H54 (cell line): Measurements from ENCODE around the gene EN1.

Experiments
- DNase-seq: peaks from one replicate; pipeline ENCODE4 v3.0.0; 2011; ENCODE audit warnings: low spot score, mixed read lengths; ENCODE audit not compliant: insufficient read length
- FAIRE-seq: peaks from 3 replicates; lab custom pipeline; 2011; peaks lifted over from hg19 to GRCh38; lab: Jason Lieb, UNC
- POLR2A ChIP-seq: IDR thresholded peaks from 2 replicates; pipeline ENCODE4 v1.6.1; 2011; ENCODE audit warnings: low read depth, mild to moderate bottlenecking, low read length

Gene EN1

DNA sequence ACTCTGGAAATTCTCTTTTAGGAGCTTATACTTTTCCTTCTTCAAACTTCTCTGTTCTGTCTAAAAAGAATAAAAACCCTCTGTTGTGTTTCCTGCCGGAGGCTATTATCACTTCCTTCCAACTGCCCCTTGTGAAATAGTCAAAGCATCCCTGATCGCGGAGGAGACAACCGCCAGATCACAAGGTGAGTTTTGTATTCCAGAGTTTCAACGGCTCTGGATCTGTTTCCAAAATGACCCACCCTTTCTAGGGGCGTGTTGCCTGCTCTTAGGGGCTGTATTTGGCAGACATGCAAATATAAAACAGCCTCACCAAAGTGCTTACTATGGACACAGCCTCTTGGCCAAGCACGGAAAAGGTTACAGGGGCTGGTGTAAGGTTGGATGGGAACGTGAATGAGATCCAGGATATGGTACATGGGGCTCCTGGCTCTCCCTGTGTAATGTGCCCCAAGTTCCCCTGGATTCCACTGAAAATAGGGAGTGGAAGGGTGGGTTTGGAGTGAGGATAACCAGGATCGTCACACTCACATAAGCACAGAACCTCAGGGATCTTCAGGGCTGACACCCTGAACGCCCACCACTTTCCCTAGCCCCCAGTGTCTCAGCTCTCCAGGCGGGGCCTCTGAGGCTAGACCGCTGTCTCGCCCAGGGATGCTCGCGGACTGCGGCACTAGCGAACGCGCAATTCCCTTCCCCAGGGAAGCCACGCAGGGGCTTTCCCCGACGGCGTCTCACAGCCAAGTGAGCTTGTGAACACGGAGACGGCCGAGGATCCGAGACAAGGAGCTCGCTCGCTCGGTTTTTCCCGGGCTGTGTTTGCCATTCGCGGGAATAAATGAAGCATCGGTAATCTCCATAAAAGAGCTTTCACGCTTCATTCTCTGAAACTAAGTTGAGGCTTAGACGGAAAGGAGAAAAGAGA is 14.4 kb downstream of the EN1 start:
- no peak for DNase-seq
- no peak for FAIRE-seq
- no peak for TF ChIP-seq POLR2A

DNA sequence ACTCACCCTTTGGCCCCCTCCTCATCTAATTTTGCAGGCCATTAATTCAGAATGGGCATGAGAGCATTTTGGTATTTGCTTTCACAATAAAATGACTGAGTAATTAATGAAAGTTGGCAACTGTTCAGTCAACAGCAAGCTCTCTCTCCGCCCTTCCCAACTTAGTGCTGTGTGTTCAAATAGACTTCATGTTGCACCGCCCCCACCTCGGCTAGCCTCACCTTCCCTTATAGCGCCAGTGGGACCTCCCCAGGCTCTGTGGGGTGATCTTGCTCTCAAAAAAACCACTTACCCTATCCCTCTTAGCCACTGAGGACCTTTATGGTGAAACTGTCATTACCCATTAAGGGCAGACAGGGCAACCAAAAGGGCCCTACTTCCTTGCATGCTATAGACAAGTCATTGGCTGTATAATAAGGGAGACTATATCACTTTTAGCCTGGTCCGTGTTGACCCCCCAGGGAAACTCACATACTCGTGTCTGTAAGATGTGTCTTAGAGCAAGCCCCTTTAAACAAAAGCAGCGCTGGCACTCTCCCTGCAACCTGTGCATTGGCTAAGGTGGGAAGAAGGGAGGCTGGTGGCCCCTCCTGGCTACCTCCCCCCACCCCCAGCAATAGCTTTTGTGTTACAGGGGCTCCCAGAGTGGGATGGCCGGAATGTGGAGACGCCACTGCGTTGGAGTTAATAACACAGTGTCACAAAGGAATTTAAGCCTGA is 15.2 kb downstream of the EN1 start:
- TF ChIP-seq POLR2A, result no peak
- no peak for DNase-seq
- no peak for FAIRE-seq

DNA sequence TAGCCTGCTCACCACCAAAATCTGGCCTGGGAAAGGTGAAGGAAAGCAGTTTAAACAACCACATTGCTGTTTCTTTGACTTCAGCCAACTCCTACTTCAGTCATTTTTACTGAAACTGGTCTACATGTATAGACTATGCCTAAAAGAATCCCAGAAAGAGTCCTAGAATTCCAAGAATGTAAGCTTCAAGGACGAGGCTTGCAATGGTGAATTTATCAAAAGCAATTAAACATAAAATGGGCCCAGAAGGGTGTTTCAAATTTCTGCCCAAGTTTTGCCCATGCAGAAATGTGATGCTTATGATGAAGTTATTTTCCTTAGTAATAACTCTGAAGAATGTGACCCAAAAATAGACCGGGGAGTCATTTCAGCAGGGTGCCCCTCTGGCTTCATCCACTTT is 16.6 kb downstream of the EN1 start:
- TF ChIP-seq POLR2A, result no peak
- DNase-seq, result no peak
- FAIRE-seq, result no peak

DNA sequence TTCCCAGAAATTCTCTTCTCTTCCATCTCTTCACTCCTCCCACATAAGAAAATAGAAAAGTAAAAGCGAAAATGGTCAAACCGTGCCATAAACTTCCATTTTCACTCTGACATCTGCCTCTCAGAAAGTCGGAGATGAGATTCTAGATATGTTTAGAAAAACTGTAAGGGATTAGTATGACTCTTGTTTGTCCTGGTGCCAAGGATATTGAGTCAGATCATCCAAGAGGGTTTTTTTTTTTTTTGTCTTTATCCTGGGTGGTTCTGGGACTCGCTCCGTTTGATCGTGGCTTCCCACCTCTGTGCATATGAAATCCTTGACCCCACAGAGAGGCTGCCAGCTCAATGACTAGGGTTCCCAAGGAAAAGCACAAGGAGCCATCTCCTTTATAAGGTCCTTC is 17.3 kb downstream of the EN1 start:
- TF ChIP-seq POLR2A, result no peak
- FAIRE-seq, result no peak
- no peak for DNase-seq

DNA sequence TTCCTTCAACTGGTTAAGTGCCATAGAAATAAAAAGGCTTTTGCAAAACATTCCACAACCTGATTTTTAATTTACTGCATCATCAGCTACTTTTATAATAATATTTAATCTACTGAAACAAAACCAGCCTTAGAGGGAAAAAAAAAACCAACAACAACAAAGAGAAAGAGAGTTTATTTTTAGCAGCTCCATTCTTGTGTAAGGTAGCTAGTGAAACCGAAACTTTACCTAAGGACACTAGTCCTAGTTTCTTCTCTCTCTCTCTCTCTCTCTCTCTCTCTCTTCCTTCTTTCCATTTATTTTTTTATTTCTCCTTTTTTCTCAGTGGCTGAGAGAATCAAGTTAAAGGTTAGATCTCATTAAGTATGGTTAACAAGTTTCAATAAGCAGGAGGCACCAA is 21.4 kb downstream of the EN1 start:
- DNase-seq, result no peak
- TF ChIP-seq POLR2A, result no peak
- no peak for FAIRE-seq

DNA sequence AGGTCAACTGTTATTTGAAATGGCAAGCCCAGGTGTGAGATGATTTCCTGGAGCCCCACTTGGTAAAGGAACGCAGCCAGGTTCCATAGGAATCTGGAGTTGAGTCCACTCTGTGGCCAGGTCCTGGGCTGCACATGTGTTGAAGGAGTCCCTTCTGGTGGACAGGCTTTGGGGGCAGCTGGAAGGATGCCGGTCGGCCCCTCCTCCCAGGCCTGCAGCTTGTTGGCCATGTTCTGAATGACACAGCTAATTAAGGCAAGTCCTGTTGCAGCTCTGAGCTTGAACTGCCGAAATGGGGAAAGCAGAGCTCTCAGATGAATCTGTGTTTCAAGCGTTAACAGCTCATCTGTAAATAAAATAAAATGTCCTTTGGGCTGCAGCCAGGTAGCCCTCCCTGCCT is 23.8 kb downstream of the EN1 start:
- no peak for FAIRE-seq
- DNase-seq, result no peak
- no peak for TF ChIP-seq POLR2A

DNA sequence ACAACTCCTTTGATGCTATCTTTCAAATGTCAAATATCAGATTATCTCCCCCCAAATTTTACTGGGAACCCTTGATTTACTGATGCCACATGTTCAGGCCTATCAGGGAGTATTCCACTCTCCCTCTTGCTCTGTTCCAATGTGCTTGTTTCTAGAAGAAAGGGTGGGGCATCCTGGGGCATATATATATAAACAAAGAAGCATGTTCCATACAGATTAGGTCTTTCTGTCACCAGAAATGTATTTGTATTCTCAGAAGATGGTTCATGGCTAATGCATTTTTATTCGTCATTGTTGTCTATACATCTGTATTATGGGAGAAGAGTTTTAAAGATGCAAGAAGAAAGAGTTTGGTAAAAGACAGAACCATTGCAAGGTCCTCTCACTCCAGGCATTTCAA is 24.9 kb downstream of the EN1 start:
- FAIRE-seq, result no peak
- TF ChIP-seq POLR2A, result no peak

DNA sequence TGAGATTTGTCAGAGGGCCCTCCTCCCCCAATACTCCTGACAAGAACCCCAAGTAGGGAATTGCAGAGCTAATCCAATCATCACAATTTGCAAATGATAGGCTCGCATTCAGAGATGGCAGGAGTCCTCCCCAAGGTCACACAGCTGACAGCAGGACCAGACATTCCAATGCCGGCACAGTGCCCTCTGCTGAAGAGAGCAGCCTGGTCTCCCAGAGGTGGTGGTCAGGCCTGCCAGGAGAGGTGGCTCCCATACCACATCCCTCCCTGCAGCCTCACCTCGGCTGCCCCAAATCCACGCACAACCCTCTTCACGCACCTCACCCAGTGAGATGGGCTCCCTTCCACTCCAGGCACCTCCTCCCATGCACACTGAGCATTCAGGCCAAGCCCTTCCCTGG is 25.4 kb downstream of the EN1 start:
- no peak for FAIRE-seq
- no peak for DNase-seq
- no peak for TF ChIP-seq POLR2A

More for the DNA sequence above, 24.9 kb downstream of the EN1 start:
- no peak for DNase-seq

DNA sequence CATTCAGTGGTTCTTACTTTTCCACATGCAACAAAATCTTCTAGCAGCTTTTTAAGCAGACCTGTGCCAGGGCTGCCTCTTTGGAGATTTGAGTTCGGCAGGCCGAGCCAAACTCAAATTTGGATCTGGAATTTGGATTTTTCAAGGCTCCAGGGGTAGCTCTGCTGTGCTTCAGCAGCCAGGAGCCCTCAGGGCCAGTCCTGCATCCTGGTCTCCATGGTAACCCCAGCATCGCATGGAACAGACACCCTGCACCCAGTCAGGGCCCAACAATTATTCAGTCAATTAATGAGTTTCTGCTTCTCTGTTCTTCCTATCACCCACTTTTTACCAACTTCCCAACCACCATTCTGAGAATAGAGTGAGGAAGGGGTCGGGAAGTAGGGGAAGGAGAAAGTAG is 30.0 kb downstream of the EN1 start:
- DNase-seq, result no peak
- no peak for TF ChIP-seq POLR2A
- no peak for FAIRE-seq

DNA sequence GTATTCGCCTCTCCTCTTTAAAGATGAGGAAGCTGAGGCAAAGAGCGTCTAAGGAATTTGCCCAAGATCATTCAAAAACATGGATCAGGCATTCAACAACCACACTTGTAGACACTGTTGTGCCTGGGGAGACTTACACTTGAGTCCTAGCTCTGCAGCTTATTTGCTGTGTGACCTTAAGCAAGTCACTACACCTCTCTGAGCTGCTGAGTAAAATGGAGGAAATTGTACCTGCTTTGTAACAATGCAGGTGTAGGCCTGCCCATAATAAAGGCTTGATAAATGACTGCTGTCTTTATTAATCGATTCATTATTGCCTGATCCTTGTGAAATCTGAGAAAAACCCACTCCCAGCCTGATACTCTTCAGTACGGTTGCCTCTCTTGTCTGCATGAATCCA is 30.8 kb downstream of the EN1 start:
- no peak for FAIRE-seq
- no peak for DNase-seq
- TF ChIP-seq POLR2A, result no peak

DNA sequence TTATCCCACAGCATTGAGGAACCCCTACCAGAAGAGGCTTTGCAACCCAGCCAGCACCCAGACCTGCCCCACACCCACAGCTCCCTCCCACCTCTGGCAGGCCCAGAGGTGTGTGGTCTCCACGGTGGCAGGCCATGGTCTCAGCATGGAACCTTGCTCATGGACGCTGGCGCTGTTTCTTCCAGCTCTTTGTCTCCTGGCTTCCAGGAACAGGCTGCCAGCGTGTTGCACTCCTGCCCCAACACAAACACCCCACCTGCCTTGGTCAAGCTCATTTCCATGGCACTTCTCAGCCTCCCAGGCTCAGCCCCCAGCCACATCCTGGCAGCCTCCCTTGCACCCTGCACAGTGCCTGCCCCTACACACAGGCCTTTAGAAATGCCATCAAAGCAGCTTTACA is 31.7 kb downstream of the EN1 start:
- no peak for TF ChIP-seq POLR2A
- DNase-seq (no peak), FAIRE-seq (no peak)

DNA sequence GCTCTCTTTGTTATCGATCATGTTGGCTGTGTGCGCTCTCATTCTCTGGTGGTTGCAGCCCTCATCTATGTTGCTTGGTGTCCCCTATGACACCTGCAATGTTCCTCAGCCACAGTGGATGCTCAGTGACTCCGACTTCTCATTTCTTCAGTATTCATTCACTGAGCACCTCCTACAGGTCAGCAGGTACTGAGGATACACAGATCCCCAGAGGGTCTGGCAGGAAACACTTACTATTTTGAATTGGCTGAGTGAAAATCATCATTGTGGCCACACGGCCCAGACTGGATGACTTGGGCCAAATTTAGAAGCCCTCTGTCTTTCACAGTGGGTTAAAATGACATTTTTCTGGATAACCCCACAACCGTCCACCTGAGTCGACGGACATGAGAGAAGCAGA is 32.1 kb downstream of the EN1 start:
- FAIRE-seq (no peak), DNase-seq (no peak)
- TF ChIP-seq POLR2A, result no peak

DNA sequence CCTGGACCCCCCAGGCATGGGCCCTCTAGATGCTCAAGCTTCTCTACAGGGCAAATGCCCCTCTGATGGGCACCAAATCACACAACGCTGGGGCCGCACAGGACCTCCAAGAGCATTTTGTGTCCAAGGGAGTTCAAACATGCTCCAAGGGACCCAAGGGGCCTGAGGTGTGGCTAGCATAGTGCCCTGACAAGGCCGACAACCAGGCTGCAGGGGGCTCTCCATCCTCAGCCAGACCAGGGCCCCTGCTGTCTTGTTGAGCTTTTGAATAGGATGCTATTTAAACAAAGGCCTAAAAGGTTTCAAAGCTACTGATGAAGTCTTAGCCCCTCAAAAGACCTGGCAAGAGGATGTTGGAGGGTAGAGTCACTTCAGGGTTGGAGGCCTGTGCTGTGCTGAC is 33.1 kb downstream of the EN1 start:
- TF ChIP-seq POLR2A, result no peak
- no peak for FAIRE-seq
- no peak for DNase-seq

DNA sequence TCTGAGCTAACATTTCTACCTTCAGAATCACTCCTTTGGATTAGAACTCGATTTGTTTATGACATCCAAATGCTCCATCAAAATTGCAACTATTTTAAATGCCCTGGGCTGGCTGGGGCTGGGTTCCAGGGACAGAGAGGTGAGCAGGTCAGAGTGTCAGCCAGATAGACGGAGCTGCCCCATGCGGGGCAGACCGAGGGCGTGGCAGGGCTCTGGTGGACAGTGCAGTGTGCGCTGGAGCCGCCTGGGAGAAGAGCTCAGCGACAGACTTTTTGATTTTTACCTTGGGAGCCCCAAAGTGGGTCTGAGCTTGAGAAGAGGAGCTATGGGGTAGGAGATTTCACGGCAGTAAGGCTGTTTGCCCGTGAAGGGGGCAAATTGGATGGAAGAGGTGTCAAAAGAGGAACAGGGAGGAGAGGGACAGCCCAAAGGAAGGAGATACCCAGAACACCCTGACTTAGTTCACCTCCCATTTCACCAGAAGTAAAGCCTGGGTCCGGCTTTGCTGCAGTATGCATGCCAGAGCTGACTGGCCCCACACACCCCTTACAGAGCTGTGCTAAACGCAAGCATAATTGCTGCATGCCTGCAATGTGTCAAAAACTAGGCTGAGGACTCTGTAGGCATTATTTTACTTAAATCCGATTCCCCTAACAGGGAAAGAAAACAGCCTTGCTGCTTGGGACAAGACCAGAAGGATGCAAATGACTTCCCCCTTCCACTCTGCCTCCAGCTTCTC is 33.7 kb downstream of the EN1 start:
- no peak for TF ChIP-seq POLR2A
- FAIRE-seq, result no peak
- DNase-seq, result no peak

DNA sequence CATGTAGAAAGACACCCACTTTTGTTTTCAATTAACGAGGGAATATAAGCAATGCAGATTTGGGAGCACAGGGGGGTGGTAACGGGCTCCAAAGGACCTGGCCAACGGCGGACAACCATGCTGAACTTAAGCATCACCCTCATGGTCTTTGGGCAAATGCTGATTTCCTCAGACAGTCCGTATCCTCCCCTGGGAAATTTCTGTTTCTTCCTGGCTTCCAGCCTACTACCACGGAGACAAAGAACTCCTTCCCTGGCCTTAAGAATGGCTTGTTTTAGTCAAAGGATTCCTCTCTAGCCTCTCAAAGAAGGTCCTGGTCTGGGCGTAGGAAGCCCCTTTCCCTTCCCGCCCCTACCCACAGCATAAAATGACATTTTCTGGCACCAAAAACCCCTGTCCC is 34.3 kb downstream of the EN1 start:
- no peak for DNase-seq
- no peak for TF ChIP-seq POLR2A
- FAIRE-seq, result no peak
